HEK293 (cell line): Measurements from ENCODE around the gene PTP4A2.

Source experiments
- EGR2 ChIP-seq: fragments of 450-650 bp; formaldehyde crosslinking; IDR thresholded peaks from 2 replicates; pipeline ENCODE4 v1.5.1; 2016; ENCODE audit warnings: low read depth, missing biosample characterization, missing genetic modification characterization
- KLF10 ChIP-seq: fragments of 450-650 bp; IDR thresholded peaks from 2 replicates; pipeline ENCODE4 v1.5.1; 2018; ENCODE audit warnings: missing biosample characterization, mild to moderate bottlenecking, missing genetic modification characterization
- KLF9 ChIP-seq: fragments of 450-650 bp; formaldehyde crosslinking; IDR thresholded peaks from 2 replicates; pipeline ENCODE4 v1.5.1; 2016; ENCODE audit warnings: missing biosample characterization, missing genetic modification characterization, low read depth
- PRDM10 ChIP-seq: fragments of 450-650 bp; formaldehyde crosslinking; IDR thresholded peaks from 2 replicates; pipeline ENCODE4 v1.5.1; 2016; ENCODE audit warnings: missing biosample characterization, missing genetic modification characterization
- ZBTB17 ChIP-seq: fragments of 450-650 bp; formaldehyde crosslinking; IDR thresholded peaks from 2 replicates; pipeline ENCODE4 v1.5.1; 2016; ENCODE audit warnings: missing biosample characterization, missing genetic modification characterization
- ZBTB20 ChIP-seq: fragments of 450-650 bp; formaldehyde crosslinking; IDR thresholded peaks from 2 replicates; pipeline ENCODE4 v1.5.1; 2016; ENCODE audit warnings: missing biosample characterization, missing genetic modification characterization
- ZBTB26 ChIP-seq: fragments of 450-650 bp; formaldehyde crosslinking; optimal IDR thresholded peaks from 2 replicates; pipeline ENCODE3; 2016; ENCODE audit warnings: missing biosample characterization, mild to moderate bottlenecking, missing genetic modification characterization
- ZBTB44 ChIP-seq: fragments of 450-650 bp; IDR thresholded peaks from 2 replicates; pipeline ENCODE4 v1.5.1; 2018; ENCODE audit warnings: missing biosample characterization, mild to moderate bottlenecking, missing genetic modification characterization
- ZFP3 ChIP-seq: fragments of 450-650 bp; formaldehyde crosslinking; IDR thresholded peaks from 2 replicates; pipeline ENCODE4 v1.5.1; 2016; ENCODE audit warnings: low read depth, missing biosample characterization, missing genetic modification characterization
- ZFP37 ChIP-seq: fragments of 450-650 bp; formaldehyde crosslinking; IDR thresholded peaks from 2 replicates; pipeline ENCODE4 v1.5.1; 2016; ENCODE audit warnings: missing biosample characterization, missing genetic modification characterization
- ZIC2 ChIP-seq: fragments of 450-650 bp; formaldehyde crosslinking; IDR thresholded peaks from 2 replicates; pipeline ENCODE4 v1.5.1; 2016; ENCODE audit warnings: missing biosample characterization, missing genetic modification characterization
- ZNF184 ChIP-seq: fragments of 450-650 bp; IDR thresholded peaks from 2 replicates; pipeline ENCODE4 v1.5.1; 2018; ENCODE audit warnings: missing biosample characterization, mild to moderate bottlenecking, missing genetic modification characterization
- ZNF302 ChIP-seq: fragments of 450-650 bp; formaldehyde crosslinking; IDR thresholded peaks from 2 replicates; pipeline ENCODE4 v1.5.1; 2016; ENCODE audit warnings: missing biosample characterization, missing genetic modification characterization, low read depth
- ZNF324 ChIP-seq: fragments of 450-650 bp; formaldehyde crosslinking; IDR thresholded peaks from 2 replicates; pipeline ENCODE4 v1.5.1; 2016; ENCODE audit warnings: missing biosample characterization, missing genetic modification characterization
- ZNF391 ChIP-seq: fragments of 450-650 bp; formaldehyde crosslinking; IDR thresholded peaks from 2 replicates; pipeline ENCODE4 v1.5.1; 2016; ENCODE audit warnings: low read depth, missing biosample characterization, missing genetic modification characterization, borderline replicate concordance
- ZNF426 ChIP-seq: fragments of 450-650 bp; formaldehyde crosslinking; IDR thresholded peaks from 2 replicates; pipeline ENCODE4 v1.5.1; 2017; ENCODE audit warnings: missing biosample characterization, missing genetic modification characterization, mild to moderate bottlenecking, inconsistent platforms, moderate library complexity
- ZNF449 ChIP-seq: fragments of 450-650 bp; formaldehyde crosslinking; IDR thresholded peaks from 2 replicates; pipeline ENCODE4 v1.5.1; 2017; ENCODE audit warnings: missing biosample characterization, mild to moderate bottlenecking, missing genetic modification characterization, moderate library complexity
- ZNF561 ChIP-seq: fragments of 450-650 bp; IDR thresholded peaks from 2 replicates; pipeline ENCODE4 v1.5.1; 2018; ENCODE audit warnings: missing biosample characterization, missing genetic modification characterization, borderline replicate concordance
- ZNF626 ChIP-seq: fragments of 450-650 bp; sonication (Bioruptor Pico); formaldehyde crosslinking; IDR thresholded peaks from 2 replicates; pipeline ENCODE4 v1.5.1; 2018; ENCODE audit warnings: missing biosample characterization, missing genetic modification characterization, inconsistent platforms
- ZNF639 ChIP-seq: fragments of 450-650 bp; formaldehyde crosslinking; IDR thresholded peaks from 2 replicates; pipeline ENCODE4 v1.5.1; 2016; ENCODE audit warnings: missing biosample characterization, missing genetic modification characterization
- ZNF654 ChIP-seq: fragments of 450-650 bp; formaldehyde crosslinking; IDR thresholded peaks from 2 replicates; pipeline ENCODE4 v1.5.1; 2016; ENCODE audit warnings: low read depth, missing biosample characterization, missing genetic modification characterization
- ZNF670 ChIP-seq: fragments of 450-650 bp; formaldehyde crosslinking; IDR thresholded peaks from 2 replicates; pipeline ENCODE4 v1.5.1; 2016; ENCODE audit warnings: missing biosample characterization, missing genetic modification characterization, low read depth
- ZNF792 ChIP-seq: fragments of 450-650 bp; formaldehyde crosslinking; IDR thresholded peaks from 2 replicates; pipeline ENCODE4 v1.5.1; 2016; ENCODE audit warnings: missing biosample characterization, missing genetic modification characterization
- TF ChIP-seq, protein P1 (sequence below): fragments of 450-650 bp; formaldehyde crosslinking; IDR thresholded peaks from 2 replicates; pipeline ENCODE4 v1.5.1; 2016; ENCODE audit warnings: missing biosample characterization, missing genetic modification characterization
- TF ChIP-seq, protein P2 (sequence below): fragments of 450-650 bp; formaldehyde crosslinking; IDR thresholded peaks from 2 replicates; pipeline ENCODE4 v1.5.1; 2016; ENCODE audit warnings: missing biosample characterization, missing genetic modification characterization

The PTP4A2 gene

GRCh38 chr1:31934706-31935629 lies 3.2 kb downstream of the PTP4A2 start (continued):
- TF ChIP-seq ZFP37 (tag by site-specific recombination) (no peak), ZNF426 (tag by site-specific recombination) (no peak), ZNF184 (tag by site-specific recombination) (no peak), ZNF626 (tag by site-specific recombination) (no peak), ZBTB44 (tag by site-specific recombination) (peak; percentile 90), ZNF792 (tag by site-specific recombination) (no peak), ZNF449 (peak; percentile 45; the same call in 1 of the 2 replicates), ZNF561 (tag by site-specific recombination) (peak; percentile 78; the same call in 1 of the 2 replicates), ZNF302 (tag by site-specific recombination) (no peak), ZIC2 (tag by site-specific recombination) (peak; percentile 36; the same call in 1 of the 2 replicates), PRDM10 (tag by site-specific recombination) (peak; percentile 11; the same call in 1 of the 2 replicates), ZNF670 (tag by site-specific recombination) (no peak), ZBTB20 (tag by site-specific recombination) (peak; percentile 92), KLF10 (tag by site-specific recombination) (peak; percentile 87), ZNF324 (tag by site-specific recombination) (no peak), EGR2 (tag by site-specific recombination) (peak; percentile 64), KLF9 (tag by site-specific recombination) (no peak), ZBTB26 (tag by site-specific recombination) (no peak), ZFP3 (tag by site-specific recombination) (no peak), ZNF639 (tag by site-specific recombination) (0 out of 2 replicates have a peak, but pooled peaks have one; percentile 39), ZNF391 (tag by site-specific recombination) (peak; percentile 41; the same call in 1 of the 2 replicates), ZBTB17 (tag by site-specific recombination) (peak; percentile 83), ZNF654 (tag by site-specific recombination) (no peak)
- TF ChIP-seq, protein P1, sequence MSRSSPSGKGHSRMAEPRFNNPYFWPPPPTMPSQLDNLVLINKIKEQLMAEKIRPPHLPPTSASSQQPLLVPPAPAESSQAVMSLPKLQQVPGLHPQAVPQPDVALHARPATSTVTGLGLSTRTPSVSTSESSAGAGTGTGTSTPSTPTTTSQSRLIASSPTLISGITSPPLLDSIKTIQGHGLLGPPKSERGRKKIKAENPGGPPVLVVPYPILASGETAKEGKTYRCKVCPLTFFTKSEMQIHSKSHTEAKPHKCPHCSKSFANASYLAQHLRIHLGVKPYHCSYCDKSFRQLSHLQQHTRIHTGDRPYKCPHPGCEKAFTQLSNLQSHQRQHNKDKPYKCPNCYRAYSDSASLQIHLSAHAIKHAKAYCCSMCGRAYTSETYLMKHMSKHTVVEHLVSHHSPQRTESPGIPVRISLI (tag by site-specific recombination), result no peak
- TF ChIP-seq, protein P2, sequence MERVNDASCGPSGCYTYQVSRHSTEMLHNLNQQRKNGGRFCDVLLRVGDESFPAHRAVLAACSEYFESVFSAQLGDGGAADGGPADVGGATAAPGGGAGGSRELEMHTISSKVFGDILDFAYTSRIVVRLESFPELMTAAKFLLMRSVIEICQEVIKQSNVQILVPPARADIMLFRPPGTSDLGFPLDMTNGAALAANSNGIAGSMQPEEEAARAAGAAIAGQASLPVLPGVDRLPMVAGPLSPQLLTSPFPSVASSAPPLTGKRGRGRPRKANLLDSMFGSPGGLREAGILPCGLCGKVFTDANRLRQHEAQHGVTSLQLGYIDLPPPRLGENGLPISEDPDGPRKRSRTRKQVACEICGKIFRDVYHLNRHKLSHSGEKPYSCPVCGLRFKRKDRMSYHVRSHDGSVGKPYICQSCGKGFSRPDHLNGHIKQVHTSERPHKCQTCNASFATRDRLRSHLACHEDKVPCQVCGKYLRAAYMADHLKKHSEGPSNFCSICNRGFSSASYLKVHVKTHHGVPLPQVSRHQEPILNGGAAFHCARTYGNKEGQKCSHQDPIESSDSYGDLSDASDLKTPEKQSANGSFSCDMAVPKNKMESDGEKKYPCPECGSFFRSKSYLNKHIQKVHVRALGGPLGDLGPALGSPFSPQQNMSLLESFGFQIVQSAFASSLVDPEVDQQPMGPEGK (tag by site-specific recombination), result peak; percentile 84
